ENCODE results near the gene RBM47. TPM values are rescaled to one million over a fixed set of nuclear protein-coding genes. Genes with fewer than 3 reads are reported as not detected.

RBM47 gene
- total and polyA plus RNA-seq, 9 of the 15 experiments (the other 6 are each of a cell fraction or from before 2014, with no cell fraction given): 1.4 to 6.4 (median 3.3) TPM

GRCh38 chr4:40515398-40516293, 114.0 kb downstream of the RBM47 start (continued):
- no peak for TF ChIP-seq CUX1 (CRISPR knock-in tag; IDR thresholded peaks at IDR 0.05)
- no peak for TF ChIP-seq ELF2 (CRISPR knock-in tag; IDR thresholded peaks at IDR 0.05)
- no peak for TF ChIP-seq DNMT1 (IDR thresholded peaks at IDR 0.05)
- TF ChIP-seq GTF2F1 (IDR thresholded peaks at IDR 0.05; ENCODE audit: low read depth, low read length): no peak
- TF ChIP-seq HMGXB4 (CRISPR knock-in tag; IDR thresholded peaks at IDR 0.05): no peak
- peak; percentile 47; the same call in 1 of the 2 replicates for TF ChIP-seq MTA1 (IDR thresholded peaks at IDR 0.05; ENCODE audit: borderline replicate concordance)
- no peak for TF ChIP-seq GATA2 (CRISPR knock-in tag; IDR thresholded peaks at IDR 0.05)
- no peak for TF ChIP-seq RFX5 (IDR thresholded peaks at IDR 0.05; ENCODE audit: low read depth, low read length)
- no peak for TF ChIP-seq ZNF76 (CRISPR knock-in tag; IDR thresholded peaks at IDR 0.05; ENCODE audit: borderline replicate concordance)
- no peak for TF ChIP-seq ZNF511 (CRISPR knock-in tag; IDR thresholded peaks at IDR 0.05)
- TF ChIP-seq ZBTB5 (IDR thresholded peaks at IDR 0.05): no peak
- no peak for TF ChIP-seq CBX2 (IDR thresholded peaks at IDR 0.05; ENCODE audit: insufficient read depth, low read length, poor library complexity, severe bottlenecking)
- no peak for TF ChIP-seq ELK3 (CRISPR knock-in tag; IDR thresholded peaks at IDR 0.05)
- TF ChIP-seq ZNF311 (CRISPR knock-in tag; IDR thresholded peaks at IDR 0.05): no peak
- no peak for TF ChIP-seq RNF2 (IDR thresholded peaks at IDR 0.05)
